ENCODE data around the gene TMOD4. TPM values are rescaled to one million over a fixed set of nuclear protein-coding genes. Genes with fewer than 3 reads are reported as not detected.

Gene TMOD4
- total RNA-seq, 1 donor from 2014 or later, result 4.4 TPM

DNA sequence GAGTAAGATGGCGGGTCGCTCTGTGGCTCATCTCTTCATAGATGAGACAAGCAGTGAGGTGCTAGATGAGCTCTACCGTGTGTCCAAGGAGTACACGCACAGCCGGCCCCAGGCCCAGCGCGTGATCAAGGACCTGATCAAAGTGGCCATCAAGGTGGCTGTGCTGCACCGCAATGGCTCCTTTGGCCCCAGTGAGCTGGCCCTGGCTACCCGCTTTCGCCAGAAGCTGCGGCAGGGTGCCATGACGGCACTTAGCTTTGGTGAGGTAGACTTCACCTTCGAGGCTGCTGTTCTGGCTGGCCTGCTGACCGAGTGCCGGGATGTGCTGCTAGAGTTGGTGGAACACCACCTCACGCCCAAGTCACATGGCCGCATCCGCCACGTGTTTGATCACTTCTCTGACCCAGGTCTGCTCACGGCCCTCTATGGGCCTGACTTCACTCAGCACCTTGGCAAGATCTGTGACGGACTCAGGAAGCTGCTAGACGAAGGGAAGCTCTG, 17.0 kb downstream of the TMOD4 start:
- peak overlapping the region; percentile 95 for H3K27ac Mint-ChIP-seq
- ATAC-seq (ENCODE audit: low read depth), result no peak
- ChIA-PET CTCF (interaction anchor here (1.1 to 8.1 kb wide), 3 partner anchors 58 to 134 kb away, joined by 3 to 160 read pairs (median 17); no protein-coding TSS in a partner anchor), POLR2A (interaction anchor here (0.6 to 3.2 kb wide), 5 partner anchors 28 to 123 kb away, joined by 3 to 22 read pairs (median 4); partner anchors contain the start of genes VPS72 and ZNF687)
- TF ChIP-seq, protein P1, sequence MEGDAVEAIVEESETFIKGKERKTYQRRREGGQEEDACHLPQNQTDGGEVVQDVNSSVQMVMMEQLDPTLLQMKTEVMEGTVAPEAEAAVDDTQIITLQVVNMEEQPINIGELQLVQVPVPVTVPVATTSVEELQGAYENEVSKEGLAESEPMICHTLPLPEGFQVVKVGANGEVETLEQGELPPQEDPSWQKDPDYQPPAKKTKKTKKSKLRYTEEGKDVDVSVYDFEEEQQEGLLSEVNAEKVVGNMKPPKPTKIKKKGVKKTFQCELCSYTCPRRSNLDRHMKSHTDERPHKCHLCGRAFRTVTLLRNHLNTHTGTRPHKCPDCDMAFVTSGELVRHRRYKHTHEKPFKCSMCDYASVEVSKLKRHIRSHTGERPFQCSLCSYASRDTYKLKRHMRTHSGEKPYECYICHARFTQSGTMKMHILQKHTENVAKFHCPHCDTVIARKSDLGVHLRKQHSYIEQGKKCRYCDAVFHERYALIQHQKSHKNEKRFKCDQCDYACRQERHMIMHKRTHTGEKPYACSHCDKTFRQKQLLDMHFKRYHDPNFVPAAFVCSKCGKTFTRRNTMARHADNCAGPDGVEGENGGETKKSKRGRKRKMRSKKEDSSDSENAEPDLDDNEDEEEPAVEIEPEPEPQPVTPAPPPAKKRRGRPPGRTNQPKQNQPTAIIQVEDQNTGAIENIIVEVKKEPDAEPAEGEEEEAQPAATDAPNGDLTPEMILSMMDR (IDR thresholded peaks at IDR 0.05), result no peak
- peaks cover 25% of the 10 kb centered on the region for H3K36me3 Mint-ChIP-seq (ENCODE audit: low read depth)
- peaks cover 49% of the 10 kb centered on the region for H3K4me1 Mint-ChIP-seq
- no peaks in the 10 kb centered on the region for H3K27me3 Mint-ChIP-seq
- intact Hi-C loops (cut with micrococcal nuclease), result loop anchor here (5.0 kb wide), 1 partner anchor 152 kb away; the partner anchor contains the start of genes MINDY1 and PRUNE1
- no peak for DNase-seq
- no peaks in the 10 kb centered on the region for H3K9me3 Mint-ChIP-seq
- H3K4me3 Mint-ChIP-seq, result peak overlapping the region; percentile 96

DNA sequence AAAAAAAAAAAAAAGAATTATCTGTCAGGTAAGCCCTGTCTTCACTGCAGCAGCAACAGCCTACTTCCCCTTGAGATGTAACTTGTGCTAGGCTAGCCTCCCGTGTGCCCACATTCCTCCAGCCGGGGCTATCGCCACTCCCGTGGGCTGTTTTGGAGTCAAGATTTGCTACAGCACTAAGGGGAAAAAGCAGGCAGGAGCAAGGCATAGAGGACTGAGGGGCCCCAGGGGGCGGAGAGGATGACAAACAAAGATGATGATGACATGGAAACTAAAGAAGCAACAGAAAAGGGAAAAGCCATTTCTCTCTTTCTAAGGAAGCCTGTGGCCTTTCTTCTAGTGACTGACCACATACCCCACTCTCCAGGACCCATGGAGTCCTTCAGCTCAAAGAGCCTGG, 17.5 kb downstream of the TMOD4 start:
- Mint-ChIP-seq H3K27me3 (no peaks in the 10 kb centered on the region), H3K9me3 (no peaks in the 10 kb centered on the region), H3K4me3 (peak overlapping the region; percentile 96), H3K27ac (peak overlapping the region; percentile 95), H3K36me3 (ENCODE audit: low read depth) (peaks cover 25% of the 10 kb centered on the region), H3K4me1 (peaks cover 49% of the 10 kb centered on the region)
- ChIA-PET CTCF (interaction anchor here (3.0 to 8.1 kb wide), 2 partner anchors 58 to 134 kb away, joined by 17 to 160 read pairs; no protein-coding TSS in a partner anchor), POLR2A (interaction anchor here (0.6 to 3.2 kb wide), 6 partner anchors 8 to 124 kb away, joined by 3 to 22 read pairs (median 6); partner anchors contain the start of genes LYSMD1, SCNM1, VPS72 and ZNF687)
- ATAC-seq (ENCODE audit: low read depth), result no peak
- DNase-seq, result no peak
- TF ChIP-seq, protein P1 (IDR thresholded peaks at IDR 0.05), result no peak
- intact Hi-C loops (cut with micrococcal nuclease), result loop anchor here (5.0 kb wide), 1 partner anchor 151 kb away; the partner anchor contains the start of genes MINDY1 and PRUNE1

DNA sequence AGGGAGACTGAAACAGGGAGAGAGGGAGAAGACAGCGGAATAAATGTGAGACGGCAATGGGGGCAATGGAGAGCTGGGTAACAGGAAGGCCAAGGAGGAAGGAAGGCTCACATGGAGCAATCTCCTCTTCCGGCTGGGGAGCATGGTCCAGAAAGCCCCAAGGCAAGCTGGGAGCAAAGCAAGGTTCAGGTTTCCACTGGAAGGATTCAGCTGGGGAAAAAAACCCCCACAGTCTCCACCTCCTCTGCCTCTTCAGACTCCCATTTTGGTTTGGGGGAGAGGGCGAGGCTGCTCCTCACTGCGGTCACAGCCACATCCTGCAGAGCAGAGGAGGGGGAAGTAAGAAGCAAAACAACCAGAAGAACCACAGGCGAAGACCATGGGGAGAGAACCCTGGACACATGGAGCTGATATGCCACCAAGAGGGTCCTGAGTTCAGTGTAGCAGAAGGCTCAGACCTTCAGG, 18.7 kb downstream of the TMOD4 start:
- Mint-ChIP-seq H3K4me1 (peaks cover 47% of the 10 kb centered on the region), H3K27me3 (no peaks in the 10 kb centered on the region), H3K9me3 (no peaks in the 10 kb centered on the region), H3K27ac (peak overlapping the region; percentile 95), H3K4me3 (peak overlapping the region; percentile 96), H3K36me3 (ENCODE audit: low read depth) (peaks cover 25% of the 10 kb centered on the region)
- CTCF ChIA-PET, result interaction anchor here (0.7 to 8.1 kb wide), 11 partner anchors 19 to 183 kb away, joined by 3 to 160 read pairs (median 4); partner anchors contain the start of genes GABPB2 and PSMD4
- TF ChIP-seq, protein P1 (IDR thresholded peaks at IDR 0.05), result no peak
- intact Hi-C loops (cut with micrococcal nuclease), result loop anchor here (5.0 kb wide), 1 partner anchor 150 kb away; the partner anchor contains the start of genes MINDY1 and PRUNE1
- POLR2A ChIA-PET, result interaction anchor here (0.7 to 3.2 kb wide), 19 partner anchors 9 to 151 kb away, joined by 3 to 22 read pairs (median 5); partner anchors contain the start of genes C1orf56, LYSMD1, MINDY1 and PIP5K1A
- DNase-seq (no peak), ATAC-seq (ENCODE audit: low read depth) (peak; percentile 23)

DNA sequence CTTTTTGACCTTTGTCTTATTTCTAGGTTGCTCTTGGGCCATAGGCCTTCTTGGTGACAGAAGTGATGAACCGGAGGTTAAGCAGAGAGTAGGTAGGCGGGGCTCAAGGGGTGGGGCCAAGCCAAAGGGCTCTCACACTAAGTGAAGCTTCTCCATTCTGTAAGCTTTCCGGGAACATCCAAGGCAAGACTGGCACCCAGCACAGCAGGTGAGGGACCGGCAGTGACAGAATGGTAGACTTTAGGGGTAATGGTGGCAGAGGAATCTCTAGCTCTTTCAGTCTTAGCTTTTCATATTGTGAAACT, 19.3 kb downstream of the TMOD4 start, which contains the start of gene TNFAIP8L2:
TSS of gene TNFAIP8L2 (plus strand) at position 135 of the 305 bp plus-strand sequence. CDS start 2,049 bp downstream, outside the sequence.
- intact Hi-C loops (cut with micrococcal nuclease), result loop anchor here (1.0 to 5.0 kb wide), 6 partner anchors 9 to 149 kb away; partner anchors contain the start of genes LYSMD1, MINDY1, PRUNE1 and SEMA6C
- ATAC-seq (ENCODE audit: low read depth) (peak; percentile 88), DNase-seq (peak; percentile 58)
- Mint-ChIP-seq H3K9me3 (no peaks in the 10 kb centered on the region), H3K36me3 (ENCODE audit: low read depth) (peaks cover 20% of the 10 kb centered on the region), H3K4me1 (peaks cover 44% of the 10 kb centered on the region), H3K27ac (peak within 1 kb of the TSS; percentile 95), H3K4me3 (peak within 1 kb of the TSS; percentile 96), H3K27me3 (no peaks in the 10 kb centered on the region)
- CTCF ChIA-PET, result interaction anchor here (0.7 to 8.1 kb wide), 12 partner anchors 18 to 184 kb away, joined by 3 to 160 read pairs (median 4); partner anchors contain the start of genes GABPB2, MLLT11 and PSMD4
- POLR2A ChIA-PET, result interaction anchor here (0.7 to 3.2 kb wide), 18 partner anchors 9 to 150 kb away, joined by 3 to 22 read pairs (median 6); partner anchors contain the start of genes C1orf56, LYSMD1, MINDY1 and PIP5K1A
- TF ChIP-seq, protein P1 (IDR thresholded peaks at IDR 0.05), result no peak

DNA sequence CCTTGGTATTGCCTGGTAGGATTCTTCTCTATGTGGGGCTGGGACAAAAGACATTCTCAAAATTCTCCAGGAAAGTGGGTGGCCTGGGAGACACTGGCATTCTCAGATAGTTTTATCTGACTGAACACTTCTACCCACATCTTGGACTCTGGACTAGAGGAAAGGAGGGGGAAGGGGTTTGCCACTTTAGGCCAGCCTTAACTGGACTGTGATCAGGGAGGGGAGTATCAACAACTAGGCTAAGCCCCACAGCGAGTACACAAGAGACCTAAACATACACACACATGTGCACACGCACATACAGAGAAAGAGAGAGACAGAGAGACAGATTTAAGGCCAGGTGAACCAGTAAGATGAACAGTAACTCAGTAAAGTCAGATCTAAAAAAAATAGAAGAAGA, 28.1 kb downstream of the TMOD4 start:
- ChIA-PET POLR2A (interaction anchor here (0.9 to 2.3 kb wide), 3 partner anchors 9 to 59 kb away, joined by 3 to 8 read pairs (median 5); partner anchors contain the start of gene TNFAIP8L2), CTCF (no interaction called here)
- Mint-ChIP-seq H3K4me1 (peaks cover 15% of the 10 kb centered on the region), H3K27me3 (peaks cover 7% of the 10 kb centered on the region), H3K27ac (no peak overlapping the region), H3K9me3 (no peaks in the 10 kb centered on the region), H3K4me3 (peak overlapping the region; percentile 90), H3K36me3 (ENCODE audit: low read depth) (no peaks in the 10 kb centered on the region)
- ATAC-seq (ENCODE audit: low read depth), result no peak
- intact Hi-C loops (cut with micrococcal nuclease), result no loop called here
- TF ChIP-seq, protein P1 (IDR thresholded peaks at IDR 0.05), result no peak
- no peak for DNase-seq
